HEK293T (cell line): Measurements from ENCODE around the gene SCMH1.

Experiments used
- CTCF ChIA-PET: fragments of 350-600 bp; formaldehyde crosslinking; extraction: SDS; loops from one replicate; lab custom pipeline; 2021; ENCODE audit warnings: antibody characterized with exemption, inconsistent platforms; lab: Yijun Ruan, JAX
- POLR2A ChIA-PET: fragments of 350-600 bp; formaldehyde crosslinking; extraction: SDS; loops from one replicate; lab custom pipeline; 2020; ENCODE audit warnings: antibody characterized with exemption, inconsistent platforms; lab: Yijun Ruan, JAX
- DNase-seq: peaks from one replicate; pipeline ENCODE4 v3.0.0; 2012; ENCODE audit warnings: mixed read lengths; ENCODE audit errors: extremely low spot score
- ARNT ChIP-seq: fragments of 450-650 bp; IDR thresholded peaks from 2 replicates; pipeline ENCODE4 v1.6.1; 2017; ENCODE audit warnings: mild to moderate bottlenecking
- BHLHE40 ChIP-seq: fragments of 450-650 bp; IDR thresholded peaks from 2 replicates; pipeline ENCODE4 v1.6.1; 2016; ENCODE audit warnings: mild to moderate bottlenecking, moderate library complexity, borderline replicate concordance
- CTBP1 ChIP-seq: fragments of 450-650 bp; IDR thresholded peaks from 2 replicates; pipeline ENCODE4 v1.6.1; 2016; ENCODE audit warnings: borderline replicate concordance
- ELF4 ChIP-seq: fragments of 450-650 bp; IDR thresholded peaks from 2 replicates; pipeline ENCODE4 v1.6.1; 2017; ENCODE audit warnings: antibody characterized with exemption
- FOXA1 ChIP-seq: fragments of 450-650 bp; IDR thresholded peaks from 2 replicates; pipeline ENCODE4 v1.6.1; 2016; ENCODE audit warnings: mild to moderate bottlenecking
- FOXK2 ChIP-seq: fragments of 450-650 bp; IDR thresholded peaks from 2 replicates; pipeline ENCODE4 v1.6.1; 2016; ENCODE audit warnings: mild to moderate bottlenecking
- FOXM1 ChIP-seq: fragments of 450-650 bp; IDR thresholded peaks from 2 replicates; pipeline ENCODE4 v1.6.1; 2017; ENCODE audit warnings: mild to moderate bottlenecking, borderline replicate concordance
- HDGF ChIP-seq: fragments of 450-650 bp; IDR thresholded peaks from 2 replicates; pipeline ENCODE4 v1.6.1; 2017; ENCODE audit warnings: antibody characterized with exemption, borderline replicate concordance
- L3MBTL2 ChIP-seq: fragments of 450-650 bp; conservative IDR thresholded peaks from 2 replicates; pipeline ENCODE4 v1.6.1; 2016; ENCODE audit warnings: mild to moderate bottlenecking
- LEF1 ChIP-seq: fragments of 450-650 bp; IDR thresholded peaks from 2 replicates; pipeline ENCODE4 v1.6.1; 2017; ENCODE audit warnings: mild to moderate bottlenecking, borderline replicate concordance
- NFRKB ChIP-seq: fragments of 450-650 bp; IDR thresholded peaks from 2 replicates; pipeline ENCODE4 v1.6.1; 2016; ENCODE audit warnings: mild to moderate bottlenecking, moderate library complexity
- SP1 ChIP-seq: fragments of 450-650 bp; IDR thresholded peaks from 2 replicates; pipeline ENCODE4 v1.6.1; 2017
- SUZ12 ChIP-seq: fragments of 450-650 bp; IDR thresholded peaks from 2 replicates; pipeline ENCODE4 v1.6.1; 2016; ENCODE audit warnings: mild to moderate bottlenecking
- TARDBP ChIP-seq: fragments of 450-650 bp; IDR thresholded peaks from 2 replicates; pipeline ENCODE4 v1.6.1; 2016
- ZNF384 ChIP-seq: fragments of 450-650 bp; IDR thresholded peaks from 2 replicates; pipeline ENCODE4 v1.6.1; 2016
- TF ChIP-seq, protein P1 (sequence below): fragments of 450-650 bp; IDR thresholded peaks from 2 replicates; pipeline ENCODE4 v1.6.1; 2016

SCMH1 gene

GRCh38 chr1:41053316-41053715, 188.8 kb downstream of the SCMH1 start:
- ChIA-PET POLR2A (no interaction called here), CTCF (no interaction called here)
- DNase-seq, result no peak
- TF ChIP-seq L3MBTL2, result no peak
- no peak for TF ChIP-seq CTBP1
- no peak for TF ChIP-seq FOXA1

GRCh38 chr1:41051022-41051421, 191.1 kb downstream of the SCMH1 start:
- POLR2A ChIA-PET, result no interaction called here
- CTCF ChIA-PET, result no interaction called here
- TF ChIP-seq FOXA1 (no peak), TARDBP (no peak)
- DNase-seq, result no peak

DNA sequence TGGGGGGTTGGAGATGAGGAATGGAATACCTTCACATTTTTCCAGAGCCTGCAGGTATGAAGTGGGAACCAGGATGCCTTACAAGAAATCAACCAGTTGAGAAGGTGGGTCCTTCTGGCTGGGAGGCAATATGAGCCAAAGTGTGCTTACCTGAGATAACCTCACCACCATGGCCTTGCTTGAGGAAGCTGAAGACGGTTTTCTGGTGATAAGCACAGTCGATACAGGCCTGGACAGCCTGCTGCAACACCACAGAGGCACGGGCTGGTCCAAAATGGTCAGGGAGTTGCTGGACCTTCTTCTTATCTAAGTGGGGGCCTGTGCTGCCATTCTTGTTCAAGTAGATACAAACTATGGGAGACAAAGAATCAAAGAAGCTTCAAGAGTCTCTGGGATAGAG, 193.6 kb downstream of the SCMH1 start:
- POLR2A ChIA-PET, result no interaction called here
- CTCF ChIA-PET, result no interaction called here
- DNase-seq, result no peak
- no peak for TF ChIP-seq FOXA1
- TF ChIP-seq HDGF, result no peak
- TF ChIP-seq, protein P1, sequence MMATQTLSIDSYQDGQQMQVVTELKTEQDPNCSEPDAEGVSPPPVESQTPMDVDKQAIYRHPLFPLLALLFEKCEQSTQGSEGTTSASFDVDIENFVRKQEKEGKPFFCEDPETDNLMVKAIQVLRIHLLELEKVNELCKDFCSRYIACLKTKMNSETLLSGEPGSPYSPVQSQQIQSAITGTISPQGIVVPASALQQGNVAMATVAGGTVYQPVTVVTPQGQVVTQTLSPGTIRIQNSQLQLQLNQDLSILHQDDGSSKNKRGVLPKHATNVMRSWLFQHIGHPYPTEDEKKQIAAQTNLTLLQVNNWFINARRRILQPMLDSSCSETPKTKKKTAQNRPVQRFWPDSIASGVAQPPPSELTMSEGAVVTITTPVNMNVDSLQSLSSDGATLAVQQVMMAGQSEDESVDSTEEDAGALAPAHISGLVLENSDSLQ, result no peak
- no peak for TF ChIP-seq SUZ12
- TF ChIP-seq TARDBP, result no peak
- no peak for TF ChIP-seq CTBP1
- no peak for TF ChIP-seq NFRKB
- no peak for TF ChIP-seq ZNF384
- no peak for TF ChIP-seq ARNT

- ChIA-PET CTCF (no interaction called here), POLR2A (no interaction called here)
- TF ChIP-seq FOXK2 (no peak), BHLHE40 (no peak), FOXA1 (no peak), FOXM1 (no peak), SP1 (no peak), NFRKB (no peak), L3MBTL2 (no peak), TARDBP (no peak), ELF4 (no peak), ARNT (no peak)
- TF ChIP-seq, protein P1, result no peak
These were observed 195.7 kb downstream of the SCMH1 start for GRCh38 chr1:41046347-41046775.

DNA sequence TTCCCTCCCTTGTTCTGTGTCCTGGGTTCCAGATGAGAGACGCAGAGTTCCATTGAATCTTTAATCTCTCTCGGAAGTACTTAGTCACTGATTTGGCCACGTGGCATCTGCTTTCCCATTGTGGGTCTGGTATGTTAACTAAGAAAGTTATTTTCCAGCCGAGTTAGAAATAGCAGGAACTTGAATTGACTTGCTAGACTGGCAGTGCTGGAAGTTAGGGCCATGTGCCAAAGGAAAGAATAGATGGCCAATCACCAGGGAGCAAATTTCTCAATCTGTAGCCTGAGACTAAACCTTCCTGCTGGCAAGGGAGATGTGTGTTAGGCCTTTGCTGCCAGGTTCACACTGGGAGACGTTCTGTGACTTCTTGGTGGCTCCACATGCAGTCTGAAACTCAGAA, 196.4 kb downstream of the SCMH1 start:
- TF ChIP-seq FOXM1 (no peak), L3MBTL2 (no peak), SP1 (no peak), NFRKB (no peak), TARDBP (no peak), HDGF (no peak), SUZ12 (no peak), ARNT (no peak), CTBP1 (no peak), FOXA1 (no peak), ZNF384 (no peak)
- TF ChIP-seq, protein P1, result no peak
- ChIA-PET POLR2A (no interaction called here), CTCF (no interaction called here)
- no peak for DNase-seq

More at GRCh38 chr1:41046347-41046775, 195.7 kb downstream of the SCMH1 start:
- DNase-seq, result no peak

DNA sequence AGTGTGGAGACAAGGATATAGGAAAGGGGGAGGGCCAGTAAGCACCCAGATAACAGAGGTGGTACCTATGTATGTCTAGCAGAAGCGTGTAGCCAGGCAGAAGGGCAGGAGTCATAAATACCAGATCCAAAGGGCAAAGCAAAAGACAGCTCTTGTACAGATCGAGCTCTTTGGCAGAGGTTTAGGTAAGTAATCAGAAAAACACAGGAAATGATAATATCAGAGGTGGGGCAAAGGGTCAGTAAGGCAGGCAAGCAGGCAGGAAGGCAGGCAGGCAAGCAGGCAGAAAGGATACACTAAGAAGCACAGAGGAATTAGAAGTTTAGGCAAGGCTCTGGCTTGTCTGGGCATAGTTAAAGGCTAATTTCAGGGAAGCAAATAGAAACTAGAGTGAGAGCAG, 197.9 kb downstream of the SCMH1 start:
- no peak for TF ChIP-seq CTBP1
- TF ChIP-seq SUZ12, result no peak
- TF ChIP-seq NFRKB, result no peak
- no peak for TF ChIP-seq FOXK2
- TF ChIP-seq TARDBP, result no peak
- no peak for TF ChIP-seq LEF1
- ChIA-PET CTCF (no interaction called here), POLR2A (no interaction called here)
- no peak for DNase-seq

DNA sequence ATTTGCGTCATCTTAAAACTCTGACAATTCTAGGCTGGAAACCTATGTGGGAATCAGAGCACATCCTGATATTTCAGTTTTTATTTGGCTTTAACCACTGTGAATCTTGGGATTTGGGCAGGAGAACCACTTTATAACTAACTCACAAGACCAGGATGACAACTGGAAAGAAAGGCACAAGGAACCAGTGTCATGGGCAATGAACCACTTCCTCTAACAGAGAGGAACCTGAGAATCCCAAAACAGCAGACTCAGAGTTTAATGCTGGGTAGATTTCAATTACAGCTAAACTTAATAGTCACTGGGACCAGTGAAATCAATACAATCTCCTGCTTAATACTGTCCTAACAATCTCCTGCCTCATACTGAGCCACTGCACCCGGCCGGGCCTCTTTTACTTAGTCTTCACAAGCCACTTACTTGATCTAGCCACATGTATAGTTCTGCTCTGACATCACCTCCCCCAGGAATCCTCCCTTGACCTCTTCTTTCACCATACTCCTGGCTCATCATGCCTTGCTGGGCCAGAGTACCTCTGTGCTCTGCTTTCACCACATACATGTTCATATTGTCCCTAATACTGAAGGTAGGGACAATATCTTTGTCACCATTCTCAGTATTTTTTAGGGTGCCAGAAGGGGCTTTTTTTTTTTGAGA, 200.4 kb downstream of the SCMH1 start:
- no peak for TF ChIP-seq SP1
- no peak for TF ChIP-seq L3MBTL2
- no peak for TF ChIP-seq FOXA1
- TF ChIP-seq FOXK2, result no peak
- no peak for TF ChIP-seq FOXM1
- TF ChIP-seq LEF1, result no peak
- TF ChIP-seq, protein P1, result no peak
- TF ChIP-seq ARNT, result no peak
- TF ChIP-seq ZNF384, result no peak
- no peak for TF ChIP-seq HDGF
- TF ChIP-seq BHLHE40, result no peak
- no peak for TF ChIP-seq ELF4
- no peak for TF ChIP-seq SUZ12
- no peak for TF ChIP-seq NFRKB
- no peak for TF ChIP-seq CTBP1
- no peak for TF ChIP-seq TARDBP
- no peak for DNase-seq
- ChIA-PET CTCF (no interaction called here), POLR2A (no interaction called here)
